ENCODE data around the gene TXLNA.

Gene TXLNA

DNA sequence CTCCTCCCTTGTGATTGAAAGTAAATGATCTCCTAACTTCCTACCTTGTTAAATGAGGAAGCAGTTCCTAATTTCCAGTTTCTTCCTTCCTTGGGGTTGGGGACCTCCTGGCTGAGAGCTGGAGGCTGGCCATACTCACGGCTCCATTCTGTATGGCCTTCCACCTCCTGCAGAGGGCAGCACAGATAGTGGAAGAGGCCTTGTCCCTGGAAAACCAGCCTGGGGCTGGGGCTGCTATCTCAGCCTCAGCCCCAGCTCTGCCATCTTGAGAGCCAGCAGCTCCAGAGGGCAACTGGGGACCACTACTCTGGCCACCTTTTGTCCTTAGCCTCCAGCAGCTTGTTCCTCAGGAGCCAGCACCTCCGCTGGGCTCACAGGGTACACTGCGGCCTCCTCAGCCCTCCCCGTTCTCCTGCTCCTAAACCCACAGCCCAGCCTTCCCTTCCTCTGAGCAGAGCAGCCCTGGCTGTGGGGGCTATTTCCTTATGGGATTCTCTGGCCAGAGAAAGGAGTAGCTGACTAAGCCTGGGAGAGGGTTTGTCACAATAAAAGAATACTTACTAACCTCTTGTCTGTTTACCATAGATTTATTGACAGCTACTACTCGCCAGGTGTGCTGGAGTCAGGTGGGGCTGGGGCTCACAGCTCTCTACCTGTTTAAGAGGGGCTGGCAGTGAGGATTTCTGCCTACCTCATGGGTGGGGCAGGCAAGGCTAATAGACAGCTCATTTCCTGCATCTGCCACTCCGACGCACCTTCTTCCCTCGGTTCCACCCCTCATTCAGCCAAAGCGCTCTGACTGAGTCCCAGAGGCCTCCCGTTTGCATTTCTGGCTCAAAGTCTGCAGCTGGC, 36.4 kb downstream of the TXLNA start:
- Histone ChIP-seq H3K9me3 (ENCODE audit: control insufficient read depth, insufficient read depth, low read length) (no peaks in the 10 kb centered on the region), H3K4me1 (ENCODE audit: insufficient read depth, low read length) (peaks cover 3% of the 10 kb centered on the region), H3K36me3 (ENCODE audit: insufficient read depth, low read length) (peaks cover 11% of the 10 kb centered on the region; the same call in 1 of the 2 replicates), H3K9ac (ENCODE audit: low read depth, low read length) (no peak overlapping the region)

DNA sequence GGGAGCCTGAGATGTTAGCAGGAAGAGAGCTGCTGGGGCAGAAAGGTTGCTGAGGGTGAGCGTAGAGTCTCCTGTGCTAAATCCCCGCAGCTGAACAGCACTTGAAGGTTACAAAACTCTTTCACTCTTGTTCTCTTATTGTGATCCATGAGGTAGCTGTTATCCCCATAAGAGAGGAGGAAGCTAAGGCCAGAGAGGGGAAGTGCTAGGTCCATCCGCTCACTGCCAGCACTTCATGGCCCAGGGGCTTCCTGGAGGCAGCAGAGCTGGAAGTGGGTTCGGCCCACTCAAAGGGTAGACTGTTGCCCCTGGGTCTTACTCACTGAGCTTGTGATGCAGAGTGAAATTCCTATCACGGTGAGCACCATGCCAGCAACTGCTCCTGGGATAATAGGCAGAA, 37.1 kb downstream of the TXLNA start:
- Histone ChIP-seq H3K9me3 (ENCODE audit: control insufficient read depth, insufficient read depth, low read length) (no peaks in the 10 kb centered on the region), H3K9ac (ENCODE audit: low read depth, low read length) (no peak overlapping the region), H3K36me3 (ENCODE audit: insufficient read depth, low read length) (peaks cover 11% of the 10 kb centered on the region; the same call in 1 of the 2 replicates), H3K4me1 (ENCODE audit: insufficient read depth, low read length) (peaks cover 10% of the 10 kb centered on the region)

DNA sequence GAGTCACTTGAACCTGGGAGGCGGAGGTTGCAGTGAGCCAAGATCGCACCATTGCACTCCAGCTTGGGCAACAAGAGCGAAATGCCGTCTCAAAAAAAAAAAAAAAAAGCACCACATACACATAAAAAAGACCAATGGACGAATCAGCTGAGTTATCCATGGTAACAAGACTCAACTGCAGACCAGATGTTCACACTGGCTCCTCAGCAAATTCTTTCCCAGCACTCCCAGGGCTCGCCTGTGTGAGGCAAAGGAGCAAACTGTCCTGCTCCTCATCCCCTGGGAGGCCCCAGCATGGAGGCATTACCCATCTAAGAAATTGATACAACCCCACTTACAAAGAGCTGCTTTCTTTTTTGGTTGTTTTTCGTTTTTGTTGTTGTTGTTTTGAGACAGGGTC, 39.5 kb downstream of the TXLNA start:
- Histone ChIP-seq H3K36me3 (ENCODE audit: insufficient read depth, low read length) (peaks cover 14% of the 10 kb centered on the region; the same call in 1 of the 2 replicates), H3K4me1 (ENCODE audit: insufficient read depth, low read length) (peaks cover 10% of the 10 kb centered on the region)

DNA sequence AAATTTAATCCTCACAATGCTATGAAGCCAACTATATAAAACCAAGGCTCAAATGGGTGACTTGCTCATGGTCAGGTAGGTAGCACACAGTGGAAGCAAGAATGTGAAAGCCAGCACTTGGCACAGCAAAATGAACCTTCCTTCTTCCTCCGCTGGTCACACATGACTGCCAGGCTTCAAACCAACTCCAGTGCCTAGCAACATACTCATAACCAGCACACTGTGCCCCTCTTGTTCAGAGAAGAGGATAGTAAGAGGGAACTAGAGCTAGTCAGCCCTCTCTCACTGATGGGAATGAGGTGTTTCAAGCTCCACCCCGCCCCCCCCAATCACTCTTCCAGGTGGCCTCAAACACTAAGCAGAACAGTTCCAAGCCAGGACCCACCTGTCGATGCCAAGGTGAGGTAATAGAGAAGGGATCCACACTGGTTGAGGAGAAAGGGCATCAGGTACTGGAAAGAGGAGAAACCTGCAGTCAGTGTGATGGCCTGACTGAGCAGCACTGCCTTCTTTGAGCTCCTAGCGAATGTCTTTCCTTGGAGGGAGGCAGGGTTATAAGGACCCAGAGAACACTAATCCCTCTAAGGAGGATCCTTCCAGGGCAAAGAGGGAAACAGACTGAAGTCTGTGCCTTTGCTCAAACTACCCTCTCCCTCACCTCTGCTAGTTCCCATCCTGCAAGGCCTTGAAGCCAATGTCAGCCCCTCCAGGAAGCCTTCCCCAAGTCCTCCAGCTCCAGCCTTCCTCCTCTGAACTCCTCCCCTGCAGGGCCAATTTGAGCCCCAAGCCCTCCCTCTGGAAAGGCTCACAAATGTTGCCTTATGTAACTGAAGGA, 41.5 kb downstream of the TXLNA start:
- Histone ChIP-seq H3K36me3 (ENCODE audit: insufficient read depth, low read length) (peaks cover 14% of the 10 kb centered on the region; the same call in 1 of the 2 replicates), H3K4me1 (ENCODE audit: insufficient read depth, low read length) (peaks cover 10% of the 10 kb centered on the region), H3K9ac (ENCODE audit: low read depth, low read length) (peak overlapping the region; percentile 96), H3K9me3 (ENCODE audit: control insufficient read depth, insufficient read depth, low read length) (no peaks in the 10 kb centered on the region)

More for the DNA sequence above, 39.5 kb downstream of the TXLNA start:
- H3K9me3 ChIP-seq (ENCODE audit: control insufficient read depth, insufficient read depth, low read length), result no peaks in the 10 kb centered on the region
- H3K9ac ChIP-seq (ENCODE audit: low read depth, low read length), result no peak overlapping the region

DNA sequence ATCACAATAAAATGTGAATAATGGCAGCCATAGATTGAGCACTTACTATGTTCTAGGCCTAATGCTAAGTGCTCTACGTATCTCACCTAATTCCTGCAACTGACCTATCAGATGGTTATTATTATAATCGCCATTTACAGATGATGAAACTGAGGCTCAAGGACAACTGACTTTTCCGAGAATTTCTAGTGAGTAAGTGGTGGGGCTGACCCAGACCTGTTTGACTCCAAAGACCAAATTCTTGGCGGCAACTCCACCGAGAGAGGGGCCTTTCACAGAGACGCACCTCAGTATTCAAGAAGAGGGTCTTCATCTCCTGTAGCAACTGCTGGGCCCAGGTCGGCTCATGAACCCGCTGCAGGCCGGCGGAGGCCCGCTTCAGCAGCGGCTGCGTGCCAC, 42.1 kb downstream of the TXLNA start:
- H3K4me1 ChIP-seq (ENCODE audit: insufficient read depth, low read length), result peaks cover 10% of the 10 kb centered on the region
- no peaks in the 10 kb centered on the region for H3K9me3 ChIP-seq (ENCODE audit: control insufficient read depth, insufficient read depth, low read length)
- H3K36me3 ChIP-seq (ENCODE audit: insufficient read depth, low read length), result peaks cover 15% of the 10 kb centered on the region; the same call in 1 of the 2 replicates
- peak overlapping the region; percentile 96 for H3K9ac ChIP-seq (ENCODE audit: low read depth, low read length)

GRCh38 chr1:32221980-32222755, 42.7 kb downstream of the TXLNA start, which contains the start of the genes EIF3I and TMEM234:
Gene EIF3I (plus strand): TSS chr1:32222407. CDS start chr1:32222442, 35 bp downstream.
Gene TMEM234 (minus strand): TSS chr1:32222353. CDS start chr1:32222322, 31 bp downstream.
- H3K4me1 ChIP-seq (ENCODE audit: insufficient read depth, low read length), result peaks cover 10% of the 10 kb centered on the region
- H3K9ac ChIP-seq (ENCODE audit: low read depth, low read length), result peak within 1 kb of the TSS; percentile 96
- H3K9me3 ChIP-seq (ENCODE audit: control insufficient read depth, insufficient read depth, low read length), result no peaks in the 10 kb centered on the region
- H3K36me3 ChIP-seq (ENCODE audit: insufficient read depth, low read length), result peaks cover 15% of the 10 kb centered on the region; the same call in 1 of the 2 replicates

GRCh38 chr1:32223683-32224082, 44.2 kb downstream of the TXLNA start:
- no peaks in the 10 kb centered on the region for H3K9me3 ChIP-seq (ENCODE audit: control insufficient read depth, insufficient read depth, low read length)
- H3K4me1 ChIP-seq (ENCODE audit: insufficient read depth, low read length), result peaks cover 10% of the 10 kb centered on the region
- H3K36me3 ChIP-seq (ENCODE audit: insufficient read depth, low read length), result peaks cover 23% of the 10 kb centered on the region
- H3K9ac ChIP-seq (ENCODE audit: low read depth, low read length), result no peak overlapping the region

DNA sequence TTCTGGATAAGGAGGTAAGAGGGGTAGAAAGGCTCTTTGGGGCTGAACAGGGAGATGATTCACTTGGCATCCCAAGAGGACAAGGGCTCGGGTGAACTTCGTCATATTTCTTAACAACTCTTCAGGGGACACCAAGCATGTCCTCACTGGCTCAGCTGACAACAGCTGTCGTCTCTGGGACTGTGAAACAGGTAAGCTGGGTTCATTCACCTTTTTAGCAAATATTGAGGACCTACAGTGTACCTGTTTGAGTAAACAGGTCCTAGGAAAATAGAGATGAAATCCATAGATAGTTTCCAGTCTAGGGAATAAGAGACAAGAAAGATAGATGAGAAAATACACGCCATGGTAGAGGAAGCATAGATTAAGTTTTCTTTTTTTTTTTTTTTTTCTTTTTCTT, 44.8 kb downstream of the TXLNA start:
- Histone ChIP-seq H3K4me1 (ENCODE audit: insufficient read depth, low read length) (peaks cover 10% of the 10 kb centered on the region), H3K9me3 (ENCODE audit: control insufficient read depth, insufficient read depth, low read length) (no peaks in the 10 kb centered on the region), H3K36me3 (ENCODE audit: insufficient read depth, low read length) (peaks cover 28% of the 10 kb centered on the region), H3K9ac (ENCODE audit: low read depth, low read length) (no peak overlapping the region)

GRCh38 chr1:32228771-32229170, 49.3 kb downstream of the TXLNA start:
- H3K9ac ChIP-seq (ENCODE audit: low read depth, low read length), result no peak overlapping the region
- H3K36me3 ChIP-seq (ENCODE audit: insufficient read depth, low read length), result peaks cover 35% of the 10 kb centered on the region
- no peaks in the 10 kb centered on the region for H3K9me3 ChIP-seq (ENCODE audit: control insufficient read depth, insufficient read depth, low read length)
- H3K4me1 ChIP-seq (ENCODE audit: insufficient read depth, low read length), result no peaks in the 10 kb centered on the region

DNA sequence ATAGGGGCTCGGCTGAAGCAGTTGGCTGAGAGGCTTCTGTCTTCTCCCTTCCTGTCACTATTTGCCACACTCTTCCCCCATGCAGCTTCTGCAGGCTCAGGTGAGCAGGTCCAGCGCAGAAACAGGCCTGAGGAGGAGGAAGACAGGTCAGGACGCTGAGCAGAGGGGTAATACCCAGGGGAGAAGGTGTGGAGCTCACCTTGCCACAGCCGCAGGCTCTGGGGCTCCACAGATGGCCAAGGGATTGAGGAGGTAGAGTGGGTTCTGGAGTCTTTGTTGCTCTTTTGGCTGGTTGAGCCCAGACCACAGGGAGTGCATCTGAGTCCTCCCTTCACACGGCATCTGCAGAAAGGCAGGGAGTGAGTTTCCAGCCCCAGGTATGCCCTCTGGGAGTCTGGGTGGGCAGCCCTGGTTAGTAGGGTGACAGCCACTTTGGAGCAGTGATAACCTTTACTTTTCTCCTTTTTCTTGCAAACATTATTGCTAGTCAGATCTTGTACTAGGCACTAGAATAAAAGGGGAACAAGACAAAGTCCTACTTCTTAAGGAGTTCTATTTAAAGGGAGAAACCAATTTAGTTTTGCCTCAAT, 52.5 kb downstream of the TXLNA start:
- Histone ChIP-seq H3K4me1 (ENCODE audit: insufficient read depth, low read length) (no peaks in the 10 kb centered on the region), H3K9ac (ENCODE audit: low read depth, low read length) (no peak overlapping the region), H3K9me3 (ENCODE audit: control insufficient read depth, insufficient read depth, low read length) (no peaks in the 10 kb centered on the region), H3K36me3 (ENCODE audit: insufficient read depth, low read length) (peaks cover 26% of the 10 kb centered on the region)

GRCh38 chr1:32232558-32233304, 53.3 kb downstream of the TXLNA start:
- no peak overlapping the region for H3K9ac ChIP-seq (ENCODE audit: low read depth, low read length)
- H3K36me3 ChIP-seq (ENCODE audit: insufficient read depth, low read length), result peaks cover 25% of the 10 kb centered on the region
- no peaks in the 10 kb centered on the region for H3K9me3 ChIP-seq (ENCODE audit: control insufficient read depth, insufficient read depth, low read length)
- no peaks in the 10 kb centered on the region for H3K4me1 ChIP-seq (ENCODE audit: insufficient read depth, low read length)

DNA sequence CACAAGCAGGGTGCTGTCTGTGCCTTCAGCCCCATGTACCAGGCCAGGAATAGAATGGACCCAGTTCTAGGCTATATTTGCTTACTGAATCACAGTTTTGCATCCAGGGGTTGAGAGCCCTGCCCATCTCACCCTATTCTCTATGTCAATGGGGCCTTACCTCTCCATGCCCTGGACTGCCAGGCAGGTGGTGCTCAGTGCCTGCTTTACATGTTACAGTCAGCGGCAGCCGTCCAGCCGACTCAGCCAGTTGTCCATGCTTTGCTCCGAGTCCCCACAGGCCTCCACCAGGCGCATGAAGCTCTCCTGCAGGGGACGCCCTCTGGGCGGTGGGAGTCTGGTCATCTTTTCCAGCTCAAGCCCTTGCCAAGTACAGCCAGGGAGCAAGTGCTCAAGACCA, 55.3 kb downstream of the TXLNA start:
- no peak overlapping the region for H3K9ac ChIP-seq (ENCODE audit: low read depth, low read length)
- no peaks in the 10 kb centered on the region for H3K4me1 ChIP-seq (ENCODE audit: insufficient read depth, low read length)
- H3K9me3 ChIP-seq (ENCODE audit: control insufficient read depth, insufficient read depth, low read length), result no peaks in the 10 kb centered on the region
- H3K36me3 ChIP-seq (ENCODE audit: insufficient read depth, low read length), result peaks cover 13% of the 10 kb centered on the region; the same call in 1 of the 2 replicates

GRCh38 chr1:32239337-32239736, 59.9 kb downstream of the TXLNA start:
- Histone ChIP-seq H3K36me3 (ENCODE audit: insufficient read depth, low read length) (peaks cover 2% of the 10 kb centered on the region; the same call in 1 of the 2 replicates), H3K9ac (ENCODE audit: low read depth, low read length) (peak overlapping the region; percentile 90), H3K4me1 (ENCODE audit: insufficient read depth, low read length) (no peaks in the 10 kb centered on the region), H3K9me3 (ENCODE audit: control insufficient read depth, insufficient read depth, low read length) (no peaks in the 10 kb centered on the region)
